ENCODE data around the gene DLG5. TPM values are rescaled to one million over a fixed set of nuclear protein-coding genes. Genes with fewer than 3 reads are reported as not detected.
A peak's percentile ranks its signal among the peaks of the same experiment; 100 is the strongest.

DLG5 gene
- total RNA-seq, 1 experiment from 2014 or later: 69.7 TPM

DNA sequence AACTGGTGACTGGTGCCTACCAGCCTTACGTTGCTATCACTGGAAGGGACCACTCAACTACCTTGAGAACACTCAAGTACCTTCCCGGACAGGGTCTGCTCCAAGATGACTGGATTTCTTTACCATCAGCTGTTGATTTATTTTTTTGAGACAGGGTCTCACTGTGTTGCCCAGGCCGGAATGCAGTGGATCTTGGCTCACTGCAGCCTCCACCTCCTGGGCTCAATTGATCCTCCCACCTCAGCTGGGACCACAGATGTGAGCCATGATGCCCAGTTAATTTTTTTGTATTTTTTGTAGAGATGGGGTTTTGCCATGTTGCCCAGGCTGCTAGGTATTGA is 45.2 kb upstream of the DLG5 start:
- Mint-ChIP-seq H3K36me3 (ENCODE audit: insufficient read depth, unreplicated experiment) (peaks cover 8% of the 10 kb centered on the region), H3K27me3 (ENCODE audit: insufficient read depth, unreplicated experiment) (no peaks in the 10 kb centered on the region), H3K9me3 (ENCODE audit: unreplicated experiment) (no peaks in the 10 kb centered on the region), H3K4me3 (ENCODE audit: unreplicated experiment) (no peak overlapping the region), H3K4me1 (ENCODE audit: low read depth, unreplicated experiment) (no peaks in the 10 kb centered on the region), H3K27ac (ENCODE audit: unreplicated experiment) (no peak overlapping the region)
- Histone ChIP-seq H3K27me3 (replicated peaks; ENCODE audit: control insufficient read depth, insufficient read depth, low read length) (no peaks in the 10 kb centered on the region), H3K4me3 (ENCODE audit: low read depth, low read length) (no peak overlapping the region), H3K36me3 (ENCODE audit: control insufficient read depth, insufficient read depth, low read length) (no peaks in the 10 kb centered on the region), H3K9me3 (no peaks in the 10 kb centered on the region), H3K4me1 (peaks cover 6% of the 10 kb centered on the region; the same call in 1 of the 2 replicates)
- ChIA-PET POLR2A (no interaction called here), CTCF (no interaction called here)
- intact Hi-C loops (cut with micrococcal nuclease; ENCODE audit: unreplicated experiment): no loop called here
- no peak for DNase-seq
- BruUV-seq (replicated peaks): no TSS peak
- TF ChIP-seq, protein P1, sequence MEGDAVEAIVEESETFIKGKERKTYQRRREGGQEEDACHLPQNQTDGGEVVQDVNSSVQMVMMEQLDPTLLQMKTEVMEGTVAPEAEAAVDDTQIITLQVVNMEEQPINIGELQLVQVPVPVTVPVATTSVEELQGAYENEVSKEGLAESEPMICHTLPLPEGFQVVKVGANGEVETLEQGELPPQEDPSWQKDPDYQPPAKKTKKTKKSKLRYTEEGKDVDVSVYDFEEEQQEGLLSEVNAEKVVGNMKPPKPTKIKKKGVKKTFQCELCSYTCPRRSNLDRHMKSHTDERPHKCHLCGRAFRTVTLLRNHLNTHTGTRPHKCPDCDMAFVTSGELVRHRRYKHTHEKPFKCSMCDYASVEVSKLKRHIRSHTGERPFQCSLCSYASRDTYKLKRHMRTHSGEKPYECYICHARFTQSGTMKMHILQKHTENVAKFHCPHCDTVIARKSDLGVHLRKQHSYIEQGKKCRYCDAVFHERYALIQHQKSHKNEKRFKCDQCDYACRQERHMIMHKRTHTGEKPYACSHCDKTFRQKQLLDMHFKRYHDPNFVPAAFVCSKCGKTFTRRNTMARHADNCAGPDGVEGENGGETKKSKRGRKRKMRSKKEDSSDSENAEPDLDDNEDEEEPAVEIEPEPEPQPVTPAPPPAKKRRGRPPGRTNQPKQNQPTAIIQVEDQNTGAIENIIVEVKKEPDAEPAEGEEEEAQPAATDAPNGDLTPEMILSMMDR (IDR thresholded peaks at IDR 0.05; ENCODE audit: insufficient read depth in 1 of 2, low read depth in 1 of 2, low read length in 1 of 2, severe bottlenecking in 1 of 2, unreplicated experiment in 1 of 2): no peak

DNA sequence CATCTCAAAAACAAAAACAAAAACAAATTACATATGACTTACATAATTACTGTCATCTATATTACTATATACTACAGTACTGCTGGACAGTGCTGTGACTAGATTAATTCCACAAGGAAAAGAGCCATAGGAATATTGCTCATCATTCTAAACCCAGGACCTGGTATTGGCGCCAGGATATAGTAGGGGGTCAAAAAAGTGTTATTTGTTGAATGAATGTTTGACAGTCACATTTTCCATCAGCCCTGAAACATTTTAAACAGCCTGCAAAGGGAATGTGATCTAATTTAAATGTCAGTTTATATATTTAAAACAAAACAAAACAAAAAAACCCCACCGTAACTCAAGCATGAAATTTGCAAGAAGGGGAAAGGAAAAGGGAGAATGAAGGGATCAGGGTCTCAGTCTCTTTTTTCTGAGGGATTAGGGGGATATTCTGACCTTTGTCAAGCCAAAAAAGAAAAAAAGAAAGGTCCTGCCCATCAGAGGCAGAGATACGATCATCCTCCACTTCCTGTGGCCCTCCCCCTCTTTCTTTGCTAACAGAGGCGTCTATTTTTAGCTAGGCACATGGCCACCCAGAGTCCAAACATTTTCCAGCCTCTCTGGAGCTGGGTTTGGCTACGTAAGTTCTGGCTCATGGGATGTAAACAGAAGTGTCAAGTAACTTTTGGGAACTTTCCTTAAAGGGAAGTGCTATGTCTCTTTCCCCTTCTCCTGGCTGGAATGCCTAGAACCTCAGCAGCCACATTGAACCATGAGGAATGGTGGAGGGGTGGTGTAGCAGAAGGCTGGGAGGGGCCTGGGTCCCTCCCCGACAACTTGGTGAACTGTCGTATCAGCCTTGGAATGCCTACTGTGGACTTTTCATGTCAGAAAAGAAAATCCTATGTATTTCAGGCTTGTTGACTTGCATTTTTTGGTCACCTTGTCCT is 44.6 kb upstream of the DLG5 start:
- intact Hi-C loops (cut with micrococcal nuclease; ENCODE audit: unreplicated experiment): no loop called here
- Mint-ChIP-seq H3K4me1 (ENCODE audit: low read depth, unreplicated experiment) (no peaks in the 10 kb centered on the region), H3K9me3 (ENCODE audit: unreplicated experiment) (no peaks in the 10 kb centered on the region), H3K27me3 (ENCODE audit: insufficient read depth, unreplicated experiment) (no peaks in the 10 kb centered on the region), H3K27ac (ENCODE audit: unreplicated experiment) (no peak overlapping the region), H3K4me3 (ENCODE audit: unreplicated experiment) (no peak overlapping the region), H3K36me3 (ENCODE audit: insufficient read depth, unreplicated experiment) (peaks cover 2% of the 10 kb centered on the region)
- no TSS peak for BruUV-seq (replicated peaks)
- Histone ChIP-seq H3K4me3 (ENCODE audit: low read depth, low read length) (no peak overlapping the region), H3K36me3 (ENCODE audit: control insufficient read depth, insufficient read depth, low read length) (no peaks in the 10 kb centered on the region), H3K9me3 (no peaks in the 10 kb centered on the region), H3K4me1 (peaks cover 6% of the 10 kb centered on the region; the same call in 1 of the 2 replicates), H3K27me3 (replicated peaks; ENCODE audit: control insufficient read depth, insufficient read depth, low read length) (no peaks in the 10 kb centered on the region)
- TF ChIP-seq, protein P1 (IDR thresholded peaks at IDR 0.05; ENCODE audit: insufficient read depth in 1 of 2, low read depth in 1 of 2, low read length in 1 of 2, severe bottlenecking in 1 of 2, unreplicated experiment in 1 of 2): no peak
- POLR2A ChIA-PET: no interaction called here
- CTCF ChIA-PET: no interaction called here
- DNase-seq: peak in 1 of 2 experiments; percentile 3

DNA sequence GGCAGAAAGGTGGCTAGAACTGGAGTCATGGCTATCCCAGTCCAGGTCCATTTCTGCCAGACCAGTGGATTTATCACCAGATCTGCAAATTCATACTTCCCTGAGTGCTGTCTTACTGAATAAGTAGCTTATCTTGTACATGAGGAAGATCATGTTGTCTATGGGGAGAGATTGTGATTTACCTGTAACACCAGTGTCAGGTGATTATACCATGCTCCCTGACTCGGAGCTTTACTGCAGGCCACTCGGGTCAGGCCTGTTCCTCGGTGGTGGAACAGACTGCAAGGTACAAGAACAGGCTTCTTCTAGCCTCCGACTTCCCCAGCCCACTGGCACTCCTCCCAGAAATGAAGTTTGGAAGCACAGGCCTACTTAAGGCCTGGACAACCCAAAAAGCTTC is 42.6 kb upstream of the DLG5 start:
- H3K4me3 Mint-ChIP-seq (ENCODE audit: unreplicated experiment): no peak overlapping the region
- H3K36me3 Mint-ChIP-seq (ENCODE audit: insufficient read depth, unreplicated experiment): no peaks in the 10 kb centered on the region
- POLR2A ChIA-PET: interaction anchor here (0.6 kb wide), 1 partner anchor 9 kb away, joined by 3 read pairs; no protein-coding TSS in a partner anchor
- H3K4me1 Mint-ChIP-seq (ENCODE audit: low read depth, unreplicated experiment): no peaks in the 10 kb centered on the region
- no peaks in the 10 kb centered on the region for H3K36me3 ChIP-seq (ENCODE audit: control insufficient read depth, insufficient read depth, low read length)
- TF ChIP-seq, protein P1 (IDR thresholded peaks at IDR 0.05; ENCODE audit: insufficient read depth in 1 of 2, low read depth in 1 of 2, low read length in 1 of 2, severe bottlenecking in 1 of 2, unreplicated experiment in 1 of 2): no peak
- intact Hi-C loops (cut with micrococcal nuclease; ENCODE audit: unreplicated experiment): no loop called here
- H3K27ac Mint-ChIP-seq (ENCODE audit: unreplicated experiment): no peak overlapping the region
- peaks cover 11% of the 10 kb centered on the region for H3K9me3 Mint-ChIP-seq (ENCODE audit: unreplicated experiment)
- peaks cover 6% of the 10 kb centered on the region; the same call in 1 of the 2 replicates for H3K4me1 ChIP-seq
- CTCF ChIA-PET: no interaction called here
- no peak for DNase-seq
- H3K9me3 ChIP-seq: peaks cover 3% of the 10 kb centered on the region; the same call in 1 of the 2 replicates
- no peaks in the 10 kb centered on the region for H3K27me3 Mint-ChIP-seq (ENCODE audit: insufficient read depth, unreplicated experiment)
- no peaks in the 10 kb centered on the region for H3K27me3 ChIP-seq (replicated peaks; ENCODE audit: control insufficient read depth, insufficient read depth, low read length)
- no peak overlapping the region for H3K4me3 ChIP-seq (ENCODE audit: low read depth, low read length)
- BruUV-seq (replicated peaks): no TSS peak

Measured in Caco-2 (cell line).